GM21526 (cell line): ENCODE data around the gene CALM1.
"Not testable (repeated sequence)": the region's sequence is repeated elsewhere in the genome, so short reads cannot be mapped to it uniquely, and the experiment has no call there.

Source experiments
- ATAC-seq: cut with Tn5 transposase; IDR thresholded peaks from one replicate; pipeline ENCODE4 v1.9.1; 2021; ENCODE audit warnings: moderate library complexity; ENCODE audit not compliant: unreplicated experiment, low FRiP score

Gene CALM1

GRCh38 chr14:90383126-90383730, 13.6 kb upstream of the CALM1 start:
- ATAC-seq: peak; percentile 94

GRCh38 chr14:90383731-90384542, 12.9 kb upstream of the CALM1 start:
- peak; percentile 21 for ATAC-seq

GRCh38 chr14:90384543-90384911, 12.3 kb upstream of the CALM1 start:
- ATAC-seq: no peak

- no peak for ATAC-seq
Measured at GRCh38 chr14:90386321-90386720, 10.5 kb upstream of the CALM1 start.

- no peak for ATAC-seq
Measured at GRCh38 chr14:90387206-90387760, 9.5 kb upstream of the CALM1 start.

- no peak for ATAC-seq
Measured at GRCh38 chr14:90388437-90388836, 8.4 kb upstream of the CALM1 start.

- no peak for ATAC-seq
Measured at GRCh38 chr14:90388982-90389381, 7.8 kb upstream of the CALM1 start.

- no peak for ATAC-seq
Measured at GRCh38 chr14:90393966-90394365, 2.9 kb upstream of the CALM1 start.

GRCh38 chr14:90394782-90395181, 2.0 kb upstream of the CALM1 start:
- not testable (repeated sequence) for ATAC-seq

GRCh38 chr14:90397425-90398314, 841 bp downstream of the CALM1 start:
- peak; percentile 25 for ATAC-seq

GRCh38 chr14:90398315-90398839, 1.5 kb downstream of the CALM1 start:
- ATAC-seq: peak; percentile 14

- no peak for ATAC-seq
Measured at GRCh38 chr14:90398841-90399540, 2.2 kb downstream of the CALM1 start.

GRCh38 chr14:90399541-90400444, 3.0 kb downstream of the CALM1 start:
- ATAC-seq: peak; percentile 57

GRCh38 chr14:90400904-90401561, 4.2 kb downstream of the CALM1 start:
- no peak for ATAC-seq

- no peak for ATAC-seq
Measured at GRCh38 chr14:90402016-90402415, 5.2 kb downstream of the CALM1 start.

GRCh38 chr14:90403065-90403464, 6.2 kb downstream of the CALM1 start:
- ATAC-seq: no peak

- ATAC-seq: no peak
Measured at GRCh38 chr14:90405101-90405500, 8.3 kb downstream of the CALM1 start.

GRCh38 chr14:90405755-90406154, 8.9 kb downstream of the CALM1 start:
- no peak for ATAC-seq
